ENCODE results near the gene PDE4B. TPM values are rescaled to one million over a fixed set of nuclear protein-coding genes. Genes with fewer than 3 reads are reported as not detected.
"Not testable (repeated sequence)": the region's sequence is repeated elsewhere in the genome, so short reads cannot be mapped to it uniquely, and the experiment has no call there.

The PDE4B gene
- total RNA-seq, 1 donor from 2014 or later, result 10.6 TPM

DNA sequence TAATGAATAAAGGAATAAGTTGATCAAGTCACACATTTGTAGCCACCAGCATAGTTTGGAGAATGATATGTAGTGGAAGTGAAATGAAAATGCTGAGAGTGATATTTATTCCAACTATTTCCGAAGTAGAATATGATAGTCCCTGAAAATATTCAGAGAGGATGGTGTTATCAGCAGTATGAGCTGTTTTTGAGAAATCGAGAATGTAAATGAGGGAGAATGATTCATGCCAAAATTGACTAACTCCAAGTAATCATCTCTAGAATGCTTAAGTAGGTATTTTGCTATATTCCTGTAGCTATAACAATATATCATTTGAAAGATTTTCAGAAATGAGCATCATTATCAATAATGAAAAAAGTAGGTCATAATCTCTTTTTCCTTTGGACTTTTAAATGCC lies 178.9 kb downstream of the PDE4B start:
- ATAC-seq (ENCODE audit: poor library complexity) (no peak), DNase-seq (no peak)
- intact Hi-C loops (cut with DNase I), result no loop called here

DNA sequence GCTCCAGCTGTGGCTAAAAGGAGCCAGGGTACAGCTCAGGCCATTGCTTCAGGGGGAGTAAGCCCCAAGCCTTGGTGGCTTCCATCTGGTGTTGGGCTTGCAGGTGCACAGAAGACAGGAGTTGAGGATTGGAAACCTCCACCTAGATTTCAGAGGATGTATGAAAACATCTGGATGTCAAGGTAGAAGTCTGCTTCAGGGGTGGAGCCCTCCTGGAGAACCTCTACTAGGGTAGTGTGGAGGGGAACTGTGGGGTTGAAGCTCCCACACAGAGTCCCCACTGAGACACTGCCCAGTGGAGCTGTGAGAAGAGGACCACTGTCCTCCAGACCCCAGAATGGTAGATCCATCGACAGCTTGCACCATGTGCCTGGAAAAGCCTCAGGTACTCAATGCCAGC lies 183.0 kb downstream of the PDE4B start:
- ATAC-seq (ENCODE audit: poor library complexity), result no peak
- DNase-seq, result no peak
- intact Hi-C loops (cut with DNase I), result no loop called here

DNA sequence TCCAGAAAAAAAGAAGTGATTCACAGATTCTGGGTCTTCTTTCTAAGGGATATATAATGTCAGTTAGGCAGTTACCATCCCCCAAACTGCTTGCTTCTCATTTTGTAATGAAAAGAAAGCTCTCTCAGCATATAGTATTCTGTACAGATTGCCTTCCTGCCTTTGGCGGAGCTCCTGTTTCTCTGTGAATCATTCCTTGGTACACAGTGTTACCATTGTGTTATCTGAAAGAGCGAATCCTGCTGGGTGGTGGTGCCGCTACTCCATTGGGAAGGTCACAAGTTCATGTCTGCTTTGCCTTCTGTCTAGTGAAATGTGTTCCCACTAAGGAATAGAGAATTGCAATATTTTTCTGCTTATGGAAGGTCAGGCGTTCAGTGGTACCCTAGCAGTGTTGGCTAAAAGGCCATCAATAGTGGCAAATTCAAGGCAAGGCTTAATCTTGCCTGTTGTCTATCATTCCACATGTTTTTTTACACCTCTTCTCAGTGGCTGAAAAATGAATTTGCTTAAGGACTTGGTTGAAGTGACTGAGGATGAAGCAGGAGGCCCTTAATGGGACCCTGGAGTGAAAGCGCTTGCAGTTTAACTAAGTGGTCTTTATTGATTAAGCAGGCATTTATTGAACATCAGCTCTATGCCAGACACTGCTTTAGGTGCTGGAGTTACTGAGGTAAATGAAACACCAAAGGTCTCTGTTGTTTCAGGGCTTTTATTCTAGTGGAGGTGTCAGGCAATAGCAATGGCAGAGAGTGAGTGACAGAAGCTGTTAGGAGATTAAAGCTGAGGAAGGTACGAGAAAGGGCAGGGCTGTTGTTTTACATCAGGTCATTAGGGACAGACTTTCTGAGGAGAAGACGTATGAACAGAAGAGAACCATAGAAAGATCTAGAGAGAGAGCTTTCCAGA lies 186.7 kb downstream of the PDE4B start:
- intact Hi-C loops (cut with DNase I), result no loop called here
- DNase-seq (no peak), ATAC-seq (ENCODE audit: poor library complexity) (no peak)

DNA sequence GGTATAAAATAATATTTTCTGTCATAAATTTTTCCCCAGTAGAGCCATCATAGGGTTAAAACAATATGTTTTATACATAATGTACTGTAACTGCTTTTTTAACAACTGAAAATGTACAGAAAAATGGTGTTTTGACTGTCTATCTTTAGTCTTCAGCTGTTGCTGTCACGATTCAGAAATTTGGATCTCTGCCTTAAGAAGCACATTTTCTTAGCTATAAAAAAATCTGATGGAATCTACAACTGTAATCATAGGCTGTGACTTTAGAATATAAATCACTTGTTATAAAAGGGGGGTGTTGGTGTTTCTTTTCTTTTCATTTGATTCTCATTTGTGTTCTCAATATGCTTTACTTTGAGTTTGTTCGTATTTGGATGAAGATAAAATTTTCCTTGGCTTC lies 187.5 kb downstream of the PDE4B start:
- DNase-seq (no peak), ATAC-seq (ENCODE audit: poor library complexity) (no peak)
- intact Hi-C loops (cut with DNase I), result no loop called here

DNA sequence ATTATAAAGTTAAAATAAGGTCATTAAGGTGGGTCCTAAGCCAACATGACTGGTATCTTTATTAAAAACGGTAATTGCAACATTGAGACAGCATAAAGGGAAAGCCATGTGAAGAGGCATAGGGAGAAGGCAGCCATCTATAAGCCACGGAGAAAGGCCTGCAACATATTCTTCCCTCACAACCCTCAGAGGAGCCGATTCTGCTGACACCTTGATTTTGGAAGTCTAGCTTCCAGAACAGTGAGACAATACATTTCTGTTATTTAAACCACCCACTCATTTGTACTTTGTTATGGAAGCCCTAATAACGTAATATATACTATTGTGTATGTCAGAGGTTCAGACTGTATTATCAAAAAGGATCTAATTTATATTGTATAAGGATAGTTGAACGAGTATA lies 190.8 kb downstream of the PDE4B start:
- intact Hi-C loops (cut with DNase I), result no loop called here
- no peak for DNase-seq
- ATAC-seq (ENCODE audit: poor library complexity), result no peak

DNA sequence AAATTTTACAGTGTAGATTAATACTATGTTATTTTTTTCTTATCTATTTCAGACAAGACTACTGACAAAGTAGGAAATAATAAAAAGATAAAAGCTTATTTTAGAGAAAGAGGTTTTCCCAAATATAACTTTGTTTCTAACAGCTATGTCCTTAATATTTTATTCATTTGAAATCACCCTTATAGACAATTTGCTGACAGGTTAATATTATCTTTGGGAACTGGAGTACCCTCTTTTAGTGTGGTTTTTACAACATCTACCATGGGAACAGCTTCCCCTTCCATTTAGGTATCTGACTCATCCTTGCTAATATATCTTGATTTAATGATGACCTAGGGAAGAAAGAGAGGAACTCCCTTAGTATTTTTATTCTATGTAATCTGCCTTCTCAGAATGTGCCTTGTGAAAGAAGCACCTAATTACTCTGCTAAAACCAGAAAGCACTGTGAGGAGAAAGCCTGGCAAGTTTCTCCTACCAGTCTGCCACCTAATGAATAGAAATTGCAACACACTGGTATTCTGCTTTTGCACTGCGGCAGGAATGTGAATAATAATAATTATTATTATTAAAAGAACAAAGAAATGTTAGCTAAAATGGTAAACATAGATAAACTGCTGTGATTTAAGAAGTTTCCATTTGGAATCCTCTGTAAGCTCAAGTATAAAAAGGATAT lies 192.8 kb downstream of the PDE4B start:
- intact Hi-C loops (cut with DNase I), result no loop called here
- DNase-seq (no peak), ATAC-seq (ENCODE audit: poor library complexity) (no peak)

DNA sequence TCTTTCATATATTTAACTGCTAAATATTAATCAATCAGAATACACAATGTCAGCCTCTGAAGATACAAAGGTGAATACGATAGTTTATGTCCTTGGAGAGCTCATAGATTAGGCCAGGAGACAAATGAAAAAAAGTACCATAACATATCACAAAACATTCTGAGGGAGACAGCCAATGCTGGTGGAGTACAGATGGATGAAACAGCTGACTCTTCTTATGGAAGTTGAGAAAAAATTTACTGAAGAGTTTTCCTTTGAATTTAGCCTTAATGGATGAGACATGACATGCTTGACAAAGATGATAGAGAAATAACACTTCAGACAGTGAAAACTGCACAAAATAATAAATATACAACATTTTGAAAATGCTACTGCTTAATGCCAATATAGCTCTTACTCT lies 193.5 kb downstream of the PDE4B start:
- ATAC-seq (ENCODE audit: poor library complexity), result no peak
- DNase-seq, result no peak
- intact Hi-C loops (cut with DNase I), result no loop called here

DNA sequence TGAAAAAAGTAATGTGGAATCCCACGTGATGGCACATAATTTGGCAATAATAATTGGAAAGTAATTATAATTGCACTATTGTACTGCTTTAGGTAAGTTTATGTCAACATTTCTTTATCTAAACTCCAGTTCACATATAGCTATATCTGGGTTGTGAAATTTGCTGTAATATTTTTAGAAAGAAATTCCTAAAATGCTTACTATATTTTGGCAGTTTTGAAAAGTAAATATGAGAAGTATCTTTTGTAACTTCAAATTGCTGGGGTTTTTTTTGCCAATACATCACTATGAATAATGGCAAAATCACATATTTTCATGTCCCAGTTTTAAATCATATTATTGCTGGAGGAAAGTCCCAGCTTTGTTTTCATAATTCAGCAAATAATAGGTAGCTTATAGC lies 197.5 kb downstream of the PDE4B start:
- intact Hi-C loops (cut with DNase I), result no loop called here
- no peak for DNase-seq
- ATAC-seq (ENCODE audit: poor library complexity), result no peak

DNA sequence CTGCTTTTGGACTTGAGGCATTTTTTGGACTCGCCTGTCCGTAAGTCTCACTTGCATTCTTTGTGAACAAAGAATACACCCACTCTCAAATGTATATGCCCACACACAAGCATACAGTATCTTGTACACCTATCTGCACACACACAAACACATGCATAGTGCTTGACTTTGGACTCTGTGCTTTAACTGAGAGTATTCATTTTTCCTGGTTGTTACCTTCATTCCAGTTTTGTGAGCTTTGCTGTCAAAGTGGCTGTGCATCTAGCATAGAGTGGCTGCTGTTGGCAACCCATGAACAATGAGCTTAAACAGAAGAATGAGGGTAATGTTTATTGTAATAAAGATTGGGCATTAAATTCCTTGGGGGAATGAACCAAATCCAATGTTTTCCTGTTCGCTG lies 199.0 kb downstream of the PDE4B start:
- intact Hi-C loops (cut with DNase I), result no loop called here
- DNase-seq (no peak), ATAC-seq (ENCODE audit: poor library complexity) (no peak)

DNA sequence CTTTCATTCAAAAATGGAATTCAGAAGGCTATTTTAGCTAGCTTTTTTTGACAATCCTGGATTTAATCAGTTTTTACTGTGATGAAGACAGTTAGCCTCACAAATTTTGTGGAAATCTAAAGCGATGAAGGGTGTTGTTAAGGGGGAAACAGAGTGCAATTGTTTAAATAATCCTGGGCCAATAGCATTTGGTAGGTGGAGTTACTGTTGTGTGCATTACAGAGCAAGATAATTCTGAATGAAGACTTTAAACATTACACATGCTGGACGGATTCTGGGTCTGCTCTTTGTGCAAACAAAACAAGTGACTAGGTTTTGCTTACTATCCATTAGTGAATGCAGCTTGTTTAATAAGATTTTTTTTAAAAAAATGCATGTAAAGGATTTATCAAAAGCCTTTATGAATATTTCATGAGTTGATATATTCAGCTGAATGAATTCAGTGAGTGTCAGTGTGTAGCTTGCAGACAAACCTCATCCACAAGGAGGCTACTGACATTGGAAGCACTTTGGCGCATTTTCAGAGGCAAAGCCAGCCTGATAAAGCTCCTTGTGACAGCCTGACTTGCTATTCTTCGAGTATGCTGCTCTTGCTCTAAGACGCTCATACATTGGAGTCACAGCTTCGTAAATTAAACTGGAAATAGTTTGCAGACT lies 199.6 kb downstream of the PDE4B start:
- ATAC-seq (ENCODE audit: poor library complexity) (no peak), DNase-seq (no peak)
- intact Hi-C loops (cut with DNase I), result no loop called here

DNA sequence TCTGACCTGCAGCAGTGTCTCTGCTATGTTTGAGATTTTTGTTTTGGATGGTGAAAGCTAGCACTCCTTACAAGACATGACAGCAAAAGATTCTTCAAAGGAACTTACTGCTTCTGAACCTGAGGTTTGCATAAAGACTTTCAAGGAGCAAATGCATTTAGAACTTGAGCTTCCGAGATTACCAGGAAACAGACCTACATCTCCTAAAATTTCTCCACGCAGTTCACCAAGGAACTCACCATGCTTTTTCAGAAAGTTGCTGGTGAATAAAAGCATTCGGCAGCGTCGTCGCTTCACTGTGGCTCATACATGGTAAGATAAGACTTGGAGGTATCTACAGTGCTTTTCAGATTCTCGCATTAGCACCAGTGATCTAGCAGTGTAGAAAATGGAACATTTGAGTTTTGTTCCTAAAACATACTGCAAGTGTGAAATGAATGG lies 200.2 kb downstream of the PDE4B start:
- ATAC-seq (ENCODE audit: poor library complexity) (no peak), DNase-seq (no peak)
- intact Hi-C loops (cut with DNase I), result no loop called here

DNA sequence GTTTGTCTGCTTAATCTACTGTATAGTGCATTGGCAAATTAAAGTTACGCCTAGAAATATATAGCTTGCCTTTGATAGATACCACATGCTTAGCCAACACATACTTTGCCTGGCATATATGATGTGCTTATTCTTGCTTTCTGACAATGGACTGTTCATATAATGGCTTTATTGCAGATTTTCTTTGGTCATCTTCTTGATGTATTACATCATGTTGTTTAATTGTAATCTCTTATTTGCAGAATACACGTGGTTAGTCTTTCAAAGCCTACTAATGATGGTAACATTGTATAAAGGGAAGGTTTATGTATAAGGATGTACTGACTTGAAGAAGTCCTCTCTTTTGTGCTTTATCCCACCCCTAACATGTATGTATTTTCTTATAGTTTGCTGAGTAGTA lies 201.5 kb downstream of the PDE4B start:
- intact Hi-C loops (cut with DNase I), result no loop called here
- DNase-seq, result no peak
- no peak for ATAC-seq (ENCODE audit: poor library complexity)

DNA sequence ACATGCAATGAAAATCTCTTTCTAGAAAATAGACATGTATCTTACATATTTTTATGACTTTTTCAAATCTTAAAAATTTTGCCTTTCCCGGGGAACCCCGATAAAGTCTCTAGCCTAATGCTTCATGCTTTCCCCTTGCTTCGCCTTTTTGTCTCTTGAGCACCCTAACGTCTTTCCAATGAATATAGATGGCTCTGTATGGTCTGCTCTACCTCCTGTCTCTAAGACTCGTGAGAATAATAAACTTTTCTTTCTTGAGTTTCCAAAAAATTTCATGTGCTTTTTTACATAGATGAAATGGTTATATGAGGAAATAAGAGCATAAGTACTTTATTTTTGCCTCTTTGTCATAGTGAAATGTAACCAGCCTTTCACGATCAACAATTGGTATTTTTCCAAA lies 202.6 kb downstream of the PDE4B start:
- intact Hi-C loops (cut with DNase I), result no loop called here
- ATAC-seq (ENCODE audit: poor library complexity) (no peak), DNase-seq (no peak)

DNA sequence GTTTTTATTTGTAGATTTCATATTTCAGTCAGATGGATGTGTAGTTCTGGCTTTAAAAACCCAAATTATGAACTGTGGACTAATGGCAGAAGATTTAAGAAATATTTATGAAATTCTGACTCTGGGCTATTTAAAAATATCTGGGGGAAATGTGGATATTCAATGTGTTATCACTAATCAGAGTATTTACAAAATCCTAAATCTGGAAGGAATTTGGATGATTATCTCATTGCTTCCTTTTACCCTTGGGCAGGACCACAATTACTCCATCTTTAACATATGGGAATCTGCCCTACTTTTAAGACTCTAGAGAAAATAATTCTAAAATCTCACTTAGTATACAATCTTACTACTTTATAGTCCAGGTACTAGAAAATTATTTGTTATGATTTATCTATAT lies 203.2 kb downstream of the PDE4B start:
- no peak for DNase-seq
- intact Hi-C loops (cut with DNase I), result no loop called here

DNA sequence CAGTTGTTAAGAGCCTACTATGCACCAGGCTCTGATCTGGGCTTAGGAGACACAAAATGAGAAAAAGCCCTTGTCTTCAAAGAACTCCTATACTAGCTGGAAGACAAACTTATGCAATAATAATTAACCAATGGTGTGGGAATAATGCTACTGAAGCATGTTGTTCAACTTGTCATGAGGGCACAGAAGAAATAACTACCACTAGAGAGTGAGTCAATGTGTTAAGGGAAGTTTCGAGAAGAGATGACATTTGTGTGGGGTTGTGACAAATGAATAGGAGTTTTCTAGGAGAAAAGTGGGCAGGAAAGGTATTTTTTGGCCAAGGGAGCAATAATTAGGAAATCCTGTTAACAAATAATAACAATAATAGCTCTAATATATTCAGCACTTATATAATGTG lies 205.0 kb downstream of the PDE4B start:
- no peak for ATAC-seq (ENCODE audit: poor library complexity)
- intact Hi-C loops (cut with DNase I), result no loop called here
- DNase-seq, result no peak

More for the DNA sequence above, 203.2 kb downstream of the PDE4B start:
- no peak for ATAC-seq (ENCODE audit: poor library complexity)

DNA sequence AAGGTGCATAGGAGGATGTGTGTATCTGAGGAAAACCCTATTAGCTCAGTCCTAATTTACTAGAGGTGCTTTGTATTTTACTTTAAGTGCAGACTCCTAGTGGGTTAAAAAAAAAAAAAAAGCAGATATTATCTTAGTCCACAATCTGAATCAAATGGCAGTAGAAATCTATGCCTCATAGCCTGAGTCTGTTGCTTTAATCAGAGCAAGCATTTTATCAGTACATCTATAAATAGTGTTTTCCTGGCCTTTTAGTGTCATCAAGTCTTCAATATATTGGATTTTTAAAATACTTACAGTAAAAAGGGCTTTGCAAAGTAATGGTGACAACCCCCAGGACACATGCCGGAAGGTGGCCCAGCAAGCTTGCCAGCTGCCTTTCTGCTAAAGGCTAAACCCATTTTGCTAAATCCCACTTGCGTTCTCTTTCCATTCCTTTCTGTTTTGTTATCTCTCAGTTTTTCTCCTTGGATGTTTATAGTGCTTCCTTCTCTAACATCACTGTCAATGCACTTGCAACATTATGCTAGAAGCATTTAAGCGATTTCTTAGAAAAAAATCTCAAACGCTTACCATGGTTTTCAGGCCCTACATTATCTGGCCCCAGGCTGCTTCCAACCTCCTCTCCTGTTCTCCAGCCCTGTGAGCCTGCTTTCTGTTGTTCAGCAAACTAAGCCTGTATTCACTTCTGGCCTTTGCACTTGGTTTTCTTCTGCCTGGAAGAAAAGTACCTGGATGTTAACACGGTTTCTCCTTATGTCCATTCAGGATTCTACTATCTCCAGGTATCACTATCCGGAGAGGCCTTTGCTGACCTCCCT lies 206.3 kb downstream of the PDE4B start:
- intact Hi-C loops (cut with DNase I), result no loop called here
- no peak for DNase-seq
- no peak for ATAC-seq (ENCODE audit: poor library complexity)

DNA sequence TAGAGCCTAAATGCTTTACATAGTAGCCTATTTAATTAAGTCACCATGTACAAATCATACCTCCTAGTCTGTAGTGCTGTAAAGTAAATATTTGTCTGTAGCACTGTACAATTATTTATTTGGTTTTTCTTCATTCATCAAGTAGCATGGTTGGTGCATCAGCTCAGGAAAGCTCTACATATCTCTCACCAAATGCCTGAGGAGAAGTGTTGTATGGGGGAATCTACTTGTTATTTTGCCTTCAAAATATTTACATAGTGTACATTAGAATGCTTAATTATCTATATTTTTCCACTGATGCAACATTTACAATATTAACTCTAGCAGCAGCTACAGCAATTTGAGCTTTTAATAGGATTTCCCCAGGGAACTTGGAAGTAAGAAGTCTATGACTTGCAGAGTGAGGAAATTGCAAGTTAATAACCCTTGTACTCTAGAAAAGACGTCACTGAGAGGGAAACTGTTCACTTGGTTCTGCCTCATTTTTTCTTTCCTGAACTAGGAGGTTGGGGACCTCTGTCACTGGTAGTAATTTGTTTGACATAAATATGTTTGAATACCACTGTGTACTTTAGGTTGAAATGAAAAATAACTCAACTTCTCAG lies 207.4 kb downstream of the PDE4B start:
- ATAC-seq (ENCODE audit: poor library complexity) (no peak), DNase-seq (no peak)
- intact Hi-C loops (cut with DNase I), result no loop called here

DNA sequence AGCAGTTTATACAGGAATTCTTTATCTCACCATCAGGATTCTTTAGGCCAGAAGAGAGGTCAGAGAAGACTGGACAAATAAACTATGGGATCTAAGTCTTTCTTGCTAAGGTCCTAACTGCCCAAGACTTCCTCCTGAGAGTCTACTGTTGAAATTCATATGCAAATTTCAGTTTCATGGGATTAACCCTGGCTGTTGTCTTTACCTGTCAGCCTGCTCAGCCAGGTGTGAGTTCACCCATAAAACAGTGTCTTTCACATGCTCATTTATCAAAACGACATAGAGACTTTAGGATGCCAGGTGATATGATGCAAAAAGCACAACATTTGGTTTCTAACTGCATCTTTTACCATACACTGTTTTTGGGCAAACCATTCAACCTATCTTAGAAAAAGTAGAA lies 211.0 kb downstream of the PDE4B start:
- intact Hi-C loops (cut with DNase I), result no loop called here

DNA sequence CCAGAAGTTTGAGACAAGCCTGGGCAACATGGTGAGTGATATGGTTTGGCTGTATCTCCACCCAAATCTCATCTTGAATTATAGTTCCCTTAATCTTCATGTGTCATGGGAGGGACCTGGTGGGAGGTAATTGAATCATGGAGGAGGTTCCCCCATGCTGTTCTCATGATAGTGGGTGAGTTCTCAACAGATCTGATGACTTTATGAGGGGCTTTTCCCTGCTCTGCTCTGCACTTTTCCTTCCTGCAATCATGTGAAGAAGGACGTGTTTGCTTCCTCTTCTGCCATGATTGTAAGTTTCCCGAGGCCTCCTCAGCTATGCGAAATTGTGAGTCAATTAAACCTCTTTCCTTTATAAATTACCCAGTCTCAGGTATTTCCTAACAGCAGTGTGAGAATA lies 213.8 kb downstream of the PDE4B start:
- intact Hi-C loops (cut with DNase I); ATAC-seq (ENCODE audit: poor library complexity); DNase-seq: not testable (repeated sequence)

More for the DNA sequence above, 211.0 kb downstream of the PDE4B start:
- no peak for DNase-seq
- no peak for ATAC-seq (ENCODE audit: poor library complexity)

Measured in Right ventricle myocardium superior (tissue), 1 donor.